HepG2 (cell line): ENCODE measurements around the gene TIMM17B. TPM values are rescaled to one million over a fixed set of nuclear protein-coding genes. Genes with fewer than 3 reads are reported as not detected.
A peak's percentile ranks its signal among the peaks of the same experiment; 100 is the strongest.

Experiments
- ARID3A ChIP-seq: IDR thresholded peaks from 2 replicates; pipeline ENCODE4 v1.6.1; 2012; ENCODE audit warnings: low read depth, low read length, improper control_type of control experiment
- MED1 ChIP-seq: sonication (generic); formaldehyde crosslinking; IDR thresholded peaks from 2 replicates; pipeline ENCODE4 v1.4.0; 2020; ENCODE audit warnings: missing genetic modification reagents
- NFYC ChIP-seq: IDR thresholded peaks from 2 replicates; pipeline ENCODE4 v1.6.1; 2016; ENCODE audit warnings: missing genetic modification reagents, missing compliant biosample characterization
- PHF20 ChIP-seq: sonication (generic); formaldehyde crosslinking; IDR thresholded peaks from 2 replicates; pipeline ENCODE4 v1.5.0; 2020; ENCODE audit warnings: mild to moderate bottlenecking, missing genetic modification reagents
- REST ChIP-seq, 2 experiments: IDR thresholded peaks; 2 replicates each; pipeline ENCODE4 v1.6.1; 2011 to 2012; ENCODE audit warnings: low read length in 2 of 2, borderline replicate concordance in 1 of 2, low read depth in 1 of 2, mild to moderate bottlenecking in 1 of 2, moderate library complexity in 1 of 2
- SIN3A ChIP-seq: IDR thresholded peaks from 2 replicates; pipeline ENCODE4 v1.6.1; 2011; ENCODE audit warnings: low read depth, mild to moderate bottlenecking, control low read depth, low read length, borderline replicate concordance
- SMC3 ChIP-seq: IDR thresholded peaks from 2 replicates; pipeline ENCODE4 v1.6.1; 2011; ENCODE audit warnings: low read length, improper control_type of control experiment
- SP4 ChIP-seq: sonication (generic); formaldehyde crosslinking; IDR thresholded peaks from 2 replicates; pipeline ENCODE4 v1.8.1; 2023; ENCODE audit warnings: mild to moderate bottlenecking, missing genetic modification reagents
- TEAD3 ChIP-seq: optimal IDR thresholded peaks from 2 replicates; pipeline ENCODE3; 2016; ENCODE audit warnings: borderline replicate concordance
- ZFP91 ChIP-seq: sonication (generic); formaldehyde crosslinking; IDR thresholded peaks from 2 replicates; pipeline ENCODE4 v1.9.0; 2022; ENCODE audit warnings: missing genetic modification reagents, mild to moderate bottlenecking, borderline replicate concordance
- ZNF274 ChIP-seq: sonication (generic); formaldehyde crosslinking; IDR thresholded peaks from 2 replicates; pipeline ENCODE4 v1.5.1; 2020; ENCODE audit warnings: mild to moderate bottlenecking, missing genetic modification reagents
- ZNF350 ChIP-seq: sonication (generic); formaldehyde crosslinking; IDR thresholded peaks from 2 replicates; pipeline ENCODE4 v1.4.0; 2020; ENCODE audit warnings: mild to moderate bottlenecking, low read depth, missing genetic modification reagents, borderline replicate concordance
- ZNF605 ChIP-seq: sonication (generic); formaldehyde crosslinking; IDR thresholded peaks from 2 replicates; pipeline ENCODE4 v1.8.0; 2022; ENCODE audit warnings: mild to moderate bottlenecking, missing genetic modification reagents
- polyA plus RNA-seq, 8 experiments: library from polyadenylated mRNA; depleted of rRNA in 3 of 8; stranded (reverse) in 7 of 8; unstranded in 1 of 8; fragments of >200 nt; fragmentation: Illumina TruSeq in 4 of 8; extraction: Trizol in 4 of 8; gene quantifications; 2 replicates each; pipeline versions ENCODE4 v1.2.1 to v1.2.3, GENCODE V29; 2011 to 2016; ENCODE audit warnings: low read depth in 4 of 8, missing spikeins in 1 of 8, mixed read lengths in 1 of 8; ENCODE audit not compliant: insufficient read depth in 1 of 8
- total RNA-seq, 5 experiments: library from RNA; depleted of rRNA; stranded (reverse); fragments of >200 nt; fragmentation: Illumina TruSeq; extraction: Trizol; gene quantifications; 2 replicates each; pipeline ENCODE4 v1.2.3, GENCODE V29; 2016; ENCODE audit warnings: low read depth in 1 of 5
- TF ChIP-seq, protein P1 (sequence below): sonication (generic); formaldehyde crosslinking; IDR thresholded peaks from 2 replicates; pipeline ENCODE4 v1.5.0; 2020; ENCODE audit warnings: mild to moderate bottlenecking, missing genetic modification reagents, borderline replicate concordance
- TF ChIP-seq, protein P2 (sequence below): sonication (generic); formaldehyde crosslinking; IDR thresholded peaks from 2 replicates; pipeline ENCODE4 v1.4.0; 2020; ENCODE audit warnings: missing genetic modification reagents, low read depth, mild to moderate bottlenecking, borderline replicate concordance

Gene TIMM17B
- total and polyA plus RNA-seq, 2 of the 13 experiments (the other 11 are each of a cell fraction or from before 2014, with no cell fraction given): 56.0 to 72.5 TPM

DNA sequence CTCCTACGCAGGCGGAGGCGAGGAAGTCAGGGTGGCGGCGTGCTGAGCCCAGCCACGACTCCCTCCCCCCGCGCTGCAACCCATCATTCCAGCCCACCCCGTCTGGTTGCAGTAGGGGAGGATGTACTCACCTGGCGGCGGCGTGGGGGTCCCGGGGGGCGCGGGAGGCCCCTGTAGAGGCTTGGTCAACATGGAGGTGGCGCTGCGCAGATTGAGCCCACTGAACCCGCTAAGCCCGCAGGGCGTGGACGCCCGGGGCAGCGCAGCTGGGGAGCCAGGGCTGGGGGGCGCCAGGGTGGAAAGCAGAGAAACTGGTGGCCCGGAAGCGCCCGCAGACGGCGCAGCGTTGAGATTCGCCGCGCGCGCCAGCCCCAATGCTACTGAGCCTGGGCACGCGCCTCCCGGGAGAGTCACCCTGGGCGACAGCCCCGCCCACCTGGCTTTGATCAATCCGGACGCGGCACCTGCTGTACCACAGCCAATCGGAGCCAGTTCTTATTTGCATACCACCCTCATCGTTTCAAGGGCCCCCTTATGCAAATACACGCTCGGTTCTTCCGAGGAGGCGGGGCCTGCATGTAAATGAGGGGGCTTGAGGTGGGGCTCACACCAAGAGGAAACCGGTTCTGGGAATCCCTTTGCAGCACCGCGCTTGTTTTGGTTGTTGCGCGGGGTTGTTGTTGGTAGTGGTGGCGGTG lies 21.2 kb upstream of the TIMM17B start, which contains the start of gene PIM2 (continued):
- TF ChIP-seq, protein P1, sequence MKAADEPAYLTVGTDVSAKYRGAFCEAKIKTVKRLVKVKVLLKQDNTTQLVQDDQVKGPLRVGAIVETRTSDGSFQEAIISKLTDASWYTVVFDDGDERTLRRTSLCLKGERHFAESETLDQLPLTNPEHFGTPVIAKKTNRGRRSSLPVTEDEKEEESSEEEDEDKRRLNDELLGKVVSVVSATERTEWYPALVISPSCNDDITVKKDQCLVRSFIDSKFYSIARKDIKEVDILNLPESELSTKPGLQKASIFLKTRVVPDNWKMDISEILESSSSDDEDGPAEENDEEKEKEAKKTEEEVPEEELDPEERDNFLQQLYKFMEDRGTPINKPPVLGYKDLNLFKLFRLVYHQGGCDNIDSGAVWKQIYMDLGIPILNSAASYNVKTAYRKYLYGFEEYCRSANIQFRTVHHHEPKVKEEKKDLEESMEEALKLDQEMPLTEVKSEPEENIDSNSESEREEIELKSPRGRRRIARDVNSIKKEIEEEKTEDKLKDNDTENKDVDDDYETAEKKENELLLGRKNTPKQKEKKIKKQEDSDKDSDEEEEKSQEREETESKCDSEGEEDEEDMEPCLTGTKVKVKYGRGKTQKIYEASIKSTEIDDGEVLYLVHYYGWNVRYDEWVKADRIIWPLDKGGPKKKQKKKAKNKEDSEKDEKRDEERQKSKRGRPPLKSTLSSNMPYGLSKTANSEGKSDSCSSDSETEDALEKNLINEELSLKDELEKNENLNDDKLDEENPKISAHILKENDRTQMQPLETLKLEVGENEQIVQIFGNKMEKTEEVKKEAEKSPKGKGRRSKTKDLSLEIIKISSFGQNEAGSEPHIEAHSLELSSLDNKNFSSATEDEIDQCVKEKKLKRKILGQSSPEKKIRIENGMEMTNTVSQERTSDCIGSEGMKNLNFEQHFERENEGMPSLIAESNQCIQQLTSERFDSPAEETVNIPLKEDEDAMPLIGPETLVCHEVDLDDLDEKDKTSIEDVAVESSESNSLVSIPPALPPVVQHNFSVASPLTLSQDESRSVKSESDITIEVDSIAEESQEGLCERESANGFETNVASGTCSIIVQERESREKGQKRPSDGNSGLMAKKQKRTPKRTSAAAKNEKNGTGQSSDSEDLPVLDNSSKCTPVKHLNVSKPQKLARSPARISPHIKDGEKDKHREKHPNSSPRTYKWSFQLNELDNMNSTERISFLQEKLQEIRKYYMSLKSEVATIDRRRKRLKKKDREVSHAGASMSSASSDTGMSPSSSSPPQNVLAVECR (CRISPR knock-in tag): peak; percentile 60; the same call in 1 of the 2 replicates
- TF ChIP-seq TEAD3 (peak; percentile 51), SIN3A (peak; percentile 70; the same call in 1 of the 2 replicates), PHF20 (peak; percentile 40; the same call in 1 of the 2 replicates), NFYC (peak; percentile 74), SMC3 (no peak), ZNF350 (CRISPR knock-in tag) (peak; percentile 25; the same call in 1 of the 2 replicates), SP4 (peak; percentile 60; the same call in 1 of the 2 replicates), ARID3A (no peak), ZFP91 (CRISPR knock-in tag) (peak; percentile 26; the same call in 1 of the 2 replicates), ZNF605 (CRISPR knock-in tag) (peak; percentile 57), REST (IDR thresholded peaks at IDR 0.05; ENCODE audit: borderline replicate concordance in 1 of 2, low read depth in 1 of 2, low read length in 2 of 2) (peak in 1 of 2 experiments; percentile 42; a peak in 1 of 4 replicates), ZNF274 (CRISPR knock-in tag) (0 out of 2 replicates have a peak, but pooled peaks have one; percentile 31), MED1 (CRISPR knock-in tag) (peak; percentile 30; the same call in 1 of the 2 replicates)
- TF ChIP-seq, protein P2, sequence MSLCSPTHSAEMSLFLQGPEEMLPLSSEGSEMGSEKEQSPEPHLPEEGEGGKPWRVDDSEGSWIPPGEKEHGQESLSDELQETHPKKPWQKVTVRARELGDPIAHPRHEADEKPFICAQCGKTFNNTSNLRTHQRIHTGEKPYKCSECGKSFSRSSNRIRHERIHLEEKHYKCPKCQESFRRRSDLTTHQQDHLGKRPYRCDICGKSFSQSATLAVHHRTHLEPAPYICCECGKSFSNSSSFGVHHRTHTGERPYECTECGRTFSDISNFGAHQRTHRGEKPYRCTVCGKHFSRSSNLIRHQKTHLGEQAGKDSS: no peak
